Measurements from ENCODE around the gene CHL1. TPM values are rescaled to one million over a fixed set of nuclear protein-coding genes. Genes with fewer than 3 reads are reported as not detected.

The CHL1 gene
- total RNA-seq, 3 donors from 2014 or later: 9.1 to 48.8 (median 9.3) TPM

- TF ChIP-seq CTCF (IDR thresholded peaks at IDR 0.05): no peak
- no peak for ATAC-seq
- no peak for DNase-seq
- Histone ChIP-seq H3K4me3 (no peak overlapping the region), H3K36me3 (ENCODE audit: low read depth) (no peaks in the 10 kb centered on the region), H3K9me3 (no peaks in the 10 kb centered on the region), H3K4me1 (ENCODE audit: low read depth) (no peaks in the 10 kb centered on the region)
- intact Hi-C loops (cut with DNase I, micrococcal nuclease): no loop called here
Measured at GRCh38 chr3:280681-281080, 84.1 kb downstream of the CHL1 start.

- no peak for TF ChIP-seq CTCF (IDR thresholded peaks at IDR 0.05)
Measured at GRCh38 chr3:284322-284721, 87.8 kb downstream of the CHL1 start.

GRCh38 chr3:288417-288816, 91.9 kb downstream of the CHL1 start:
- ATAC-seq: no peak
- no peaks in the 10 kb centered on the region for H3K36me3 ChIP-seq (ENCODE audit: low read depth)
- DNase-seq: no peak
- no peaks in the 10 kb centered on the region for H3K4me1 ChIP-seq (ENCODE audit: low read depth)
- no peak for TF ChIP-seq CTCF (IDR thresholded peaks at IDR 0.05)
- no peaks in the 10 kb centered on the region for H3K9me3 ChIP-seq
- no peak overlapping the region for H3K4me3 ChIP-seq
- intact Hi-C loops (cut with DNase I, micrococcal nuclease): no loop called here

More at GRCh38 chr3:284322-284721, 87.8 kb downstream of the CHL1 start:
- Histone ChIP-seq H3K36me3 (ENCODE audit: low read depth) (no peaks in the 10 kb centered on the region), H3K4me3 (no peak overlapping the region), H3K9me3 (no peaks in the 10 kb centered on the region), H3K4me1 (ENCODE audit: low read depth) (no peaks in the 10 kb centered on the region)
- no peak for ATAC-seq
- DNase-seq: no peak
- intact Hi-C loops (cut with DNase I, micrococcal nuclease): no loop called here

- DNase-seq (no peak), ATAC-seq (no peak)
- no peaks in the 10 kb centered on the region for H3K9me3 ChIP-seq
- H3K4me3 ChIP-seq: no peak overlapping the region
- no peak for TF ChIP-seq CTCF (IDR thresholded peaks at IDR 0.05)
- no peaks in the 10 kb centered on the region for H3K36me3 ChIP-seq (ENCODE audit: low read depth)
- intact Hi-C loops (cut with DNase I, micrococcal nuclease): no loop called here
- H3K4me1 ChIP-seq (ENCODE audit: low read depth): no peaks in the 10 kb centered on the region
Measured at GRCh38 chr3:291028-291427, 94.5 kb downstream of the CHL1 start.

- Histone ChIP-seq H3K36me3 (ENCODE audit: low read depth) (no peaks in the 10 kb centered on the region), H3K4me1 (ENCODE audit: low read depth) (no peaks in the 10 kb centered on the region), H3K9me3 (no peaks in the 10 kb centered on the region), H3K4me3 (no peak overlapping the region)
- TF ChIP-seq CTCF (IDR thresholded peaks at IDR 0.05): no peak
- ATAC-seq: no peak
- intact Hi-C loops (cut with DNase I, micrococcal nuclease): no loop called here
- no peak for DNase-seq
Measured at GRCh38 chr3:291646-292436, 95.3 kb downstream of the CHL1 start.

Data from mucosa of descending colon (tissue), 3 donors.